ENCODE data around the gene FES.

FES gene

GRCh38 chr15:90912770-90913075 lies 28.4 kb downstream of the FES start:
- TF ChIP-seq, protein P1, sequence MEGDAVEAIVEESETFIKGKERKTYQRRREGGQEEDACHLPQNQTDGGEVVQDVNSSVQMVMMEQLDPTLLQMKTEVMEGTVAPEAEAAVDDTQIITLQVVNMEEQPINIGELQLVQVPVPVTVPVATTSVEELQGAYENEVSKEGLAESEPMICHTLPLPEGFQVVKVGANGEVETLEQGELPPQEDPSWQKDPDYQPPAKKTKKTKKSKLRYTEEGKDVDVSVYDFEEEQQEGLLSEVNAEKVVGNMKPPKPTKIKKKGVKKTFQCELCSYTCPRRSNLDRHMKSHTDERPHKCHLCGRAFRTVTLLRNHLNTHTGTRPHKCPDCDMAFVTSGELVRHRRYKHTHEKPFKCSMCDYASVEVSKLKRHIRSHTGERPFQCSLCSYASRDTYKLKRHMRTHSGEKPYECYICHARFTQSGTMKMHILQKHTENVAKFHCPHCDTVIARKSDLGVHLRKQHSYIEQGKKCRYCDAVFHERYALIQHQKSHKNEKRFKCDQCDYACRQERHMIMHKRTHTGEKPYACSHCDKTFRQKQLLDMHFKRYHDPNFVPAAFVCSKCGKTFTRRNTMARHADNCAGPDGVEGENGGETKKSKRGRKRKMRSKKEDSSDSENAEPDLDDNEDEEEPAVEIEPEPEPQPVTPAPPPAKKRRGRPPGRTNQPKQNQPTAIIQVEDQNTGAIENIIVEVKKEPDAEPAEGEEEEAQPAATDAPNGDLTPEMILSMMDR (IDR thresholded peaks at IDR 0.05; ENCODE audit: low read depth, low read length, missing control alignments), result no peak
- in situ Hi-C loops (cut with HindIII; ENCODE audit: low sequenced_read_pairs), result no loop called here
- DNase-seq (ENCODE audit: low read depth), result no peak
- H3K4me3 ChIP-seq (ENCODE audit: low read depth, low read length), result no peak overlapping the region

- TF ChIP-seq, protein P1 (IDR thresholded peaks at IDR 0.05; ENCODE audit: low read depth, low read length, missing control alignments), result no peak
- no peak for DNase-seq (ENCODE audit: low read depth)
- H3K4me3 ChIP-seq (ENCODE audit: low read depth, low read length), result no peak overlapping the region
- in situ Hi-C loops (cut with HindIII; ENCODE audit: low sequenced_read_pairs), result no loop called here
Measured at GRCh38 chr15:90913398-90913944, 29.2 kb downstream of the FES start.

DNA sequence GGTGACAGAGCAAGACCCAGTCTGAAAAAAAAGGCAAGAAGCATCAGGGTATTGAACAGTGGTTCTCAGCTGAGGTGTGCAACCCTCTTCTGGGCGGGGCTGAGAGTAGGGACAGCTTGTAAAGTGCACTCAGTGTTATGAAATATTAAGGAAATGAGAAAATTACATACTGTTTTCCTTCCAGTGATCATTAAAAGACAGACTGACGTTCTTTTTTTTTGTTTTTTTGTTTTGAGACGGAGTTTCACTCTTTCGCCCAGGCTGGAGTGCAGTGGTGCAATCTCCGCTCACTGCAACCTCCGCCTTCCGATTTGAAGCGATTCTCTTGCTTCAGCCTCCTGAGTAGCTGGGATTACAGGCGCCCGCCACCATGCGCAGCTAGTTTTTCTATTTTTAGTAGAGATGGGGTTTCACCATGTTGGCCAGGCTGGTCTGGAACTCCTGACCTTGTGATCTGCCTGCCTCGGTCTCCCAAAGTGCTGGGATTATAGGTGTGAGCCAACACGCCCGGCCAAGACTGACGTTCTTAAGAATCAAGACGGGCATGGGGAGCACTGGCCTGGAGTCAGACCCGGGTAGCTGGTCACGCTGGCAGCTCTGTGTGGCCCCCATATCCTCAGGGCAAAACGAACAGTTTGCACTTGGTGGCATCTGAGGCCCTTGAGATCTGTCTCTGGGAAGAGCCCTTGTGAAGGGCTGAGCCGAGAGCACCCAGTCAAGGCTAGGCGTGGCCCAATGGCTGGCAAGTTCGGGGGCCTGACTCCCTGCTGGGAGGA lies 30.2 kb downstream of the FES start:
- in situ Hi-C loops (cut with HindIII; ENCODE audit: low sequenced_read_pairs), result no loop called here
- DNase-seq (ENCODE audit: low read depth), result no peak
- H3K4me3 ChIP-seq (ENCODE audit: low read depth, low read length), result no peak overlapping the region
- TF ChIP-seq, protein P1 (IDR thresholded peaks at IDR 0.05; ENCODE audit: low read depth, low read length, missing control alignments), result no peak

- in situ Hi-C loops (cut with HindIII; ENCODE audit: low sequenced_read_pairs), result no loop called here
- TF ChIP-seq, protein P1 (IDR thresholded peaks at IDR 0.05; ENCODE audit: low read depth, low read length, missing control alignments), result no peak
- no peak overlapping the region for H3K4me3 ChIP-seq (ENCODE audit: low read depth, low read length)
- DNase-seq (ENCODE audit: low read depth), result no peak
Measured at GRCh38 chr15:90915216-90915807, 31.0 kb downstream of the FES start.

GRCh38 chr15:90915808-90916440 lies 31.6 kb downstream of the FES start:
- in situ Hi-C loops (cut with HindIII; ENCODE audit: low sequenced_read_pairs), result no loop called here

DNA sequence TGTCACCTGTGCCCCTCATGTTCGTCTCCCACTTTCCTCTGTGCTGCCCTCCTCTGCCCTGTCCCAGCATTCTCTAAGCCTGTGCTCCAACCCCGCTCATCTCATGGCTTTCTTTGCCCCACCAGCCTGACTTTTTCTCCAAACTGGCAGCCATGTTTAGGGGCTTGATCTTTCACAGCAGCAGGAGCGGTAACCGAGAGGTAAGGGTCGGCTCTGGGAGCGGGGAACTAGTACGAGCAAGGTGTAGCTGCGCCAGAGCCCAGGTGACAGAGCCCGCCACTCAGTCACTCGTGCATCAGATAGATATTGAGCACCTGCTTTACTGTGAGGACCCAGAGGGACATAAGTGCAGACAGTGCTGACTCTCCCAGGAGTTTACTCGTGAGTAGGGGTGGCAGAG lies 32.2 kb downstream of the FES start:
- in situ Hi-C loops (cut with HindIII; ENCODE audit: low sequenced_read_pairs), result no loop called here
- no peak for DNase-seq (ENCODE audit: low read depth)
- H3K4me3 ChIP-seq (ENCODE audit: low read depth, low read length), result no peak overlapping the region
- TF ChIP-seq, protein P1 (IDR thresholded peaks at IDR 0.05; ENCODE audit: low read depth, low read length, missing control alignments), result no peak

More at GRCh38 chr15:90915808-90916440, 31.6 kb downstream of the FES start:
- no peak for DNase-seq (ENCODE audit: low read depth)
- TF ChIP-seq, protein P1 (IDR thresholded peaks at IDR 0.05; ENCODE audit: low read depth, low read length, missing control alignments), result no peak
- no peak overlapping the region for H3K4me3 ChIP-seq (ENCODE audit: low read depth, low read length)
